ENCODE data around the gene NEDD1.

DNA sequence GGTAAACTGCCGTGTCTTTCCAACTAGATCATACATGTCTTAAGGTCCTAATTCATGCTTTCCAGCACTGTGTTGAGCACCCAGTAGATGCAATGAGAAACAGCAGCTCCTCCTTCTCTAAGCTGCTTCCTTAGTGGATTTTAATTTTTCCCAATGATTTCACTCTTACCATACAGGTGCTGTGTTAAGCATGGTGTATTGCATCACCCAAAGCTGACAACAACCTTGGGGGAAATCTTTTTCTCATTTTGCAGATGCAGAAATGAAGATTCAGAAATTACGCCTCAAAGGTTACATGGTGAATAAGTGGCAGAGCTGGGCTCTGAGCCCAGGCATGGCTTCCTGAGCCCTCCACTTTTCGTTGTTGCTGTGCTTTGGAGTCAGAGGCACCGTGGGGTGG lies 75.6 kb downstream of the NEDD1 start:
- TF ChIP-seq JUNB (IDR thresholded peaks at IDR 0.05) (no peak), RCOR1 (IDR thresholded peaks at IDR 0.05; ENCODE audit: low read depth, low read length) (no peak), POLR2A (IDR thresholded peaks at IDR 0.05; ENCODE audit: low read length) (no peak), HOXA7 (CRISPR knock-in tag; IDR thresholded peaks at IDR 0.05) (no peak), RAD21 (conservative IDR thresholded peaks at IDR 0.05 in 1 of 2, IDR thresholded peaks at IDR 0.05 in 1 of 2) (no peak)
- TF ChIP-seq, protein P1, sequence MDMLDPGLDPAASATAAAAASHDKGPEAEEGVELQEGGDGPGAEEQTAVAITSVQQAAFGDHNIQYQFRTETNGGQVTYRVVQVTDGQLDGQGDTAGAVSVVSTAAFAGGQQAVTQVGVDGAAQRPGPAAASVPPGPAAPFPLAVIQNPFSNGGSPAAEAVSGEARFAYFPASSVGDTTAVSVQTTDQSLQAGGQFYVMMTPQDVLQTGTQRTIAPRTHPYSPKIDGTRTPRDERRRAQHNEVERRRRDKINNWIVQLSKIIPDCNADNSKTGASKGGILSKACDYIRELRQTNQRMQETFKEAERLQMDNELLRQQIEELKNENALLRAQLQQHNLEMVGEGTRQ (IDR thresholded peaks at IDR 0.05), result no peak
- TF ChIP-seq, protein P2, sequence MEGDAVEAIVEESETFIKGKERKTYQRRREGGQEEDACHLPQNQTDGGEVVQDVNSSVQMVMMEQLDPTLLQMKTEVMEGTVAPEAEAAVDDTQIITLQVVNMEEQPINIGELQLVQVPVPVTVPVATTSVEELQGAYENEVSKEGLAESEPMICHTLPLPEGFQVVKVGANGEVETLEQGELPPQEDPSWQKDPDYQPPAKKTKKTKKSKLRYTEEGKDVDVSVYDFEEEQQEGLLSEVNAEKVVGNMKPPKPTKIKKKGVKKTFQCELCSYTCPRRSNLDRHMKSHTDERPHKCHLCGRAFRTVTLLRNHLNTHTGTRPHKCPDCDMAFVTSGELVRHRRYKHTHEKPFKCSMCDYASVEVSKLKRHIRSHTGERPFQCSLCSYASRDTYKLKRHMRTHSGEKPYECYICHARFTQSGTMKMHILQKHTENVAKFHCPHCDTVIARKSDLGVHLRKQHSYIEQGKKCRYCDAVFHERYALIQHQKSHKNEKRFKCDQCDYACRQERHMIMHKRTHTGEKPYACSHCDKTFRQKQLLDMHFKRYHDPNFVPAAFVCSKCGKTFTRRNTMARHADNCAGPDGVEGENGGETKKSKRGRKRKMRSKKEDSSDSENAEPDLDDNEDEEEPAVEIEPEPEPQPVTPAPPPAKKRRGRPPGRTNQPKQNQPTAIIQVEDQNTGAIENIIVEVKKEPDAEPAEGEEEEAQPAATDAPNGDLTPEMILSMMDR (IDR thresholded peaks at IDR 0.05), result no peak
